ENCODE data around the gene SARDH.

- TF ChIP-seq CTCF (IDR thresholded peaks at IDR 0.05) (no peak), POLR2A (IDR thresholded peaks at IDR 0.05) (no peak)
These were observed 98.0 kb downstream of the SARDH start for GRCh38 chr9:133640160-133640559.

Data from heart left ventricle (tissue), 13 donors.